Fibroblast of skin of right biceps (primary cell): ENCODE data around the gene ATG4B.
"Not testable (repeated sequence)": the region's sequence is repeated elsewhere in the genome, so short reads cannot be mapped to it uniquely, and the experiment has no call there.

ENCODE experiments used
- DNase-seq: peaks from one replicate; pipeline ENCODE4 v3.0.0-alpha.2; 2013

The ATG4B gene

DNA sequence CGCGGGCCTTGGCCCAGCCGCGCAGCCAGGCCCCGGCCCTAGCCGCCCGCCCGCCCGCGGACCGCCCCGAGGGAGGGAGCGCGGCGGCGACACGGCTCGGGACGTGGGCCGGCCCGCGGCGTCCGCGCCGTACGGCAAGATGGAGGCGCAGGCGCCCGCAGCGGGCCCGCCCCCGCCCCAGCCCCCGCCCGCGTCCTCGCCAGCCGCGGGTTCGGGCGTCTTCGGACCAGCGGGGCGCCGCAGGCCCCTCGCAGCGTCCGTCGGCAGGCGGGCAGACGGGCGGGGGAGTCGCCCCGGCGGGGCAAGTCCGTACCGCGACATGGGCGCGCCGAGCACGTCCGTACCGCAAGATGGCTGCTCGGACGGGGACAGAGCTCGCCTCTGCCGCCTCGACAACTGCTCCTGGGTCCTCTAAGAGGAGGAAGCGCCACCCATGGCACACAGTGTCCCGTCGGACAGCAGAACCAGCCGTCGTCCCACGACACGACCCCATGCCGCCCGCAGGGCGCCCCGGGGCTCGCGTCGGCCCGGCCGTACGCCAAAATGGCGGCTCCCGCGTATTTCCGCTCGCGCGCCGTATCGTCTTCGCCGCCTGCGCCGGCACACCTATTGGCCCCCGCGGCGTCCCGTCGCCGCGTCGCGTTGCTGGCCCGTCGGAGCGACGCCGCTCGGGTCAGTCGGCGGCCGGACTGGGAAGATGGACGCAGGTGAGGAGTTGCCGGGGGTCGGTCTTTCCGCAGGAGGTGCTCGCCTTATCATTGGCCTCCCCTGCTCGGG, at the start of gene ATG4B, which contains the start of gene THAP4:
Gene ATG4B (plus strand): TSS at position 676 of the 777 bp plus-strand sequence. CDS start 22 bp downstream, at position 698.
Gene THAP4 (minus strand): TSS at position 141 of the 777 bp plus-strand sequence. CDS start 141 bp downstream, outside the sequence.
- DNase-seq, result peak; percentile 84

DNA sequence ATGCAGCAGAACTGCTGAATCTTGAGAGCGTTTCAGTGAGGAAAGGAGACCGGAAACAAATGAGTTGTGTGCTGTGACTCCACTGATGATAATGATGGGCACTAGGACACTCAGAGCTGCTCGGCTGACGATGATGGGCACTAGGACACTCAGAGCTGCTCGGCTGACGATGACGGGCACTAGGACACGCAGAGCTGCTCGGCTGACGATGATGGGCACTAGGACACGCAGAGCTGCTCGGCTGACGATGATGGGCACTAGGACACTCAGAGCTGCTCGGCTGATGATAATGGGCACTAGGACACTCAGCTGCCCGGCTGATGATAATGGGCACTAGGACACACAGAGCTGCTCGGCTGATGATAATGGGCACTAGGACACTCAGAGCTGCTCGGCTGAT, 47.6 kb upstream of the ATG4B start:
- DNase-seq, result not testable (repeated sequence)

DNA sequence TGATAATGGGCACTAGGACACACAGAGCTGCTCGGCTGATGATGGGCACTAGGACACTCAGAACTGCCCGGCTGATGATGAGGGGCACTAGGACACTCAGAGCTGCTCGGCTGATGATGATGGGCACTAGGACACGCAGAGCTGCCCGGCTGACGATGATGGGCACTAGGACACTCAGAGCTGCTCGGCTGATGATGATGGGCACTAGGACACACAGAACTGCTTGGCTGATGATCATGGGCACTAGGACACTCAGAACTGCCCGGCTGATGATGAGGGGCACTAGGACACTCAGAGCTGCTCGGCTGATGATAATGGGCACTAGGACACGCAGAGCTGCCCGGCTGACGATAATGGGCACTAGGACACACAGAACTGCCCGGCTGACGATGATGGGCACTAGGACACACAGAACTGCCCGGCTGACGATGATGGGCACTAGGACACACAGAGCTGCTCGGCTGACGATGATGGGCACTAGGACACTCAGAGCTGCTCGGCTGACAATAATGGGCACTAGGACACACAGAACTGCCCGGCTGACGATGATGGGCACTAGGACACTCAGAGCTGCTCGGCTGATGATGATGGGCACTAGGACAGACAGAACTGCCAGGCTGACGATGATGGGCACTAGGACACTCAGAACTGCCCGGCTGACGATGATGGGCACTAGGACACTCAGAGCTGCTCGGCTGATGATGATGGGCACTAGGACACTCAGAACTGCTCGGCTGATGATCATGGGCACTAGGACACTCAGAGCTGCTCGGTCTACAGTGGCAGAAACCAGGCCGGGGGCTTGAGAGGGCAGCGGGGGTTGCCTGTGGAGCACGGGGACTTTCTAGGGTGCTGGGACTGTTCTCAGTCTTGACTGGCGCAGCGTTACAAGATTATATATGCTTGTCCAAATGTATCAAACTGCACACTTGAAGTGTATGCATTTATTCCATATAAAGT, 46.7 kb upstream of the ATG4B start:
- DNase-seq, result not testable (repeated sequence)

DNA sequence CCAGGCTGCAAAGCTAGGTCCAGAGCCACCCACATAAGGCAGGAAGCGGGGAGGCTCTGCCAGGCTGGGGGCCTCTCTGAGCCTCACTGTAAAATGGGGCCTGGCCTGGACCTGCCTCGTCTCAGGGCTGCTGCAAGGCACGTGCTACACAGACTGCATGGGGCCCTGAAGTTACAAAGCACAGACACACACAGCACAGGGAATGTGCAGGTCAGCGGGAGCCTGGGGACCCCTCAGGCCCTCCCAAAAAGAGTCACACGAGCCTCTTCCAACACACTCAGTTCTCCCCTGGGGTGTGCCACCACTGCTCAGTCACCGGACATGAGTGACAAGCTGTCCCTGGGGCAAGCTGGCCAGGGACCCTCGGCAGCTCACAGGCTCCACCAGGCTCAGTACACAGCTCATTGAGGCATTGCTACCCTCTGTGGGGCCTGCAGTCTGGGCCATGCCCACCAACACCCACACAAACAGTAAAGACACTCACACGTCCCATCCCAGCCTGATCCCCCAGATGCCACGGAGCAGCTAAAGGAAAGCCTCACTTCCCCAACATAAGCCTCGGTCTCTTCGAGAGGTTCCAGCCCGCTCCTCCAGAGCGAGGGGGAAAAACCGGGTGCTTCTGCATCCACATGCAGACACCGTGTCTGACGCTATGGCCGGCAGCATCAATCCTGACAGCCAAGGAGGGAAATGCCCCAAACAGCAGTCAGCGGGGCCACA, 45.2 kb upstream of the ATG4B start:
- no peak for DNase-seq

DNA sequence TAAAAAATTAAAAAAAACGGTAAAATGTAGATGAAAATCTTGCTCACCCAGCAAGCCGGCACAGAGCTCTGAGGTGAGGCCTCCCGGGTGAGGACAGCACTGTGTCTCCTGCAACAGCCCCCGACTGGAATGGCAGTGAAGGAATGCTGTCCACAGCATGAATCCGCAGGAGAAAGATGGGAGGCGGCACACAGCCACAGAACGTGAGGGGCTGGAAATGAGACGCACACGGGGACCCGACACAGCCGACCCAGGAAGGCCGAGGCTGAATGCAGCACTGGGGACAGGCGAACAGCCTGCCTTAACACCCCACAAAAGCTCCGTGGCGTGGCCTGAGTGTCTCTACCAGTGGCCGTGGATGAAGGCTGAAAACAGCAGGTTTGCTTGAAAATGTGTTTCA, 44.2 kb upstream of the ATG4B start:
- DNase-seq, result no peak

DNA sequence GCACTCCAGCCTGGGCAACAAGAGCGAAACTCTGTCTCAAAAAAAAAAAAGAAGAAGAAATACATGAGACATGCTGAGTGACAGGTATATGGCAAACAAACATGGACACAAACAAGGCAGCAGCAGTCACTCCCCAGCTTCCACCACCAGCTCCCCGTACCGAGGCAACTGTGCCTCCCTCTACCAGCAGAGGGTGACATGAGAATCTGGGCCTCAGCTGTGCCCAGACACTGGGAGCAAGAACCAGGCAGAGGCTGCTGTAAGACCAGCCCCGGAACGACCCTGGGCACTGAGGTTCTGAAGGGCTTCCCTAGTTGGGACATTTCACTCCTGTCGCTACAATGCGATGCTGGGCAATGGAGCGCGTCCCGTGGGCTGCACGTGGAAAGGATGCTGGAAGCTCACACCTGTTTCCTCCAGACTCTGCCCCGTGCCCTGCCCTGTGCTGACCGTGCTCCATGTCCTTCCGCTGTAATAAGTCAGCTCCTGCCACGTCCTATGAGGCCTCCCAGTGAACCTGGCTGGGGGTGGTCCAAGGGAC, 41.8 kb upstream of the ATG4B start:
- DNase-seq, result no peak

DNA sequence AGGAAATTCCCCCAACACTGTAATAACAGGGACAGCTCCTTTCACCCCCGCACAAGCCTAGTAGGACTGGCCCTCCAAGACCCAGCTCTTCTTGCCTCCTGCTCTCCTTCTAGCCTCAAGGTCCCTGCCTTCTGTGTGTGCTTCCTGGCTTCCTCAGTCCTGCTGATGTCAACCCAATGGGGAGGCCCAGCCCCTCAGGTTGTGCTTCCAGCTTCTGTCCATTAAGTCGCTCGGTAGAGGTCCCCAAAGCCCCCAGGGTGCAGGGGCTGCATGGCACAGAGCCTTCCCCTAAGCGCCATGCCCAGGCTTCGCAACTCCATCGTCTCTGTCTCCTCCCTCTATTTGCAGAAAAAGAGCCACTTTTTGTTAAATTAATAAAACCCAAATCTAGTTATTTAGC, 39.9 kb upstream of the ATG4B start:
- DNase-seq, result no peak

DNA sequence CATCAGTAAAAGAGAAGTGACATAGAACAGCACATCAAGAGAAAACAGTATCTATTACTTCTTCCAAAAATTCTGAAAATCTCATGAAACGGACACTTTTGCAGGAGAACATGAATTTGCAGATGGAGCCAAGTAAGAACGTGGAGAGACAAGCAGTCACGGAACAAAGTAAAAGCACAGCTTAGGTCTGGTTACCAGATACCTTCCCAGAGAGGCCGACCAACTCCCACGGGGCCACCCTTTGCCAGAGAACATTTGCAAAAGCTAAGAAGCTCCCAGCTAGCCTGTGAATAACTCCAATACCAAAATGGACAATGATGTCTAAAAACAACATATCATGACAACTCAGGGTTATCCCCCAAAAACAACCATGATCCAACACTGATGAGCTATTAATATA, 39.4 kb upstream of the ATG4B start:
- DNase-seq, result no peak

DNA sequence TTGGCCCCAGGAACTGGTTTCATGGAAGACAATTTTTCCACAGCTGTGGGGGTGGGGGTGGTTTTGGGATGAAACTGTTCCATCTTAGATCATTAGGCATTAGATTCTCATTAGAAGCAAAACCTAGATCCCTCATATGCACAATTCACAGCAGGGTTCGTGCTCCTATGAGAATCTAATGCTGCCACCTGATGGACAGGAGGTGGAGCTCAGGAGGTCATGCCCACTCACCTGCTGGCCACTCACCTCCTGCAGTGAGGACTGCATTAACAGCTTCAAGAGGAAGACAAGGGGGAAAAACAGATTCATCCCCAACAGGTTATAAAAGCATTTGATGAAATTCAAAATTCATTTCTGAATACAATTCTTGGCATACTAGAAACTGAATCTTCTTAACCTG, 39.0 kb upstream of the ATG4B start:
- no peak for DNase-seq

DNA sequence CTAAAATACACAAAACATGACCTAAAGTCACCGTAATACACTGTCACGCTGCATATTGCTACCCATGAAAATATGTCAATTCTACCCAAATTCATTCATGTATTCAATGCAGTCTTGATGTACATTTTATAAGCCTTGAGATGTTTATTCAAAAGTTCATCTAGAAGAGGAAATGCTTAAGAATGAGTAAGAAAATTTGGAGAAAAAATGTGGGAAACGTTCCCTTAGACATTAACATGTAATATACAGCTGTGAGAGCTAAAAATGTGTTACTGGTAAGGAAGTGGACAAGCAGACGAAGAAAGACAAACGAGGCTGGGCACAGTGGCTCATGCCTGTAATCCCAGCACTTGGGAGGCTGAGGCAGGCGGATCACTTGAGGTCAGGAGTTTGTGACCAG, 37.9 kb upstream of the ATG4B start:
- DNase-seq, result no peak

DNA sequence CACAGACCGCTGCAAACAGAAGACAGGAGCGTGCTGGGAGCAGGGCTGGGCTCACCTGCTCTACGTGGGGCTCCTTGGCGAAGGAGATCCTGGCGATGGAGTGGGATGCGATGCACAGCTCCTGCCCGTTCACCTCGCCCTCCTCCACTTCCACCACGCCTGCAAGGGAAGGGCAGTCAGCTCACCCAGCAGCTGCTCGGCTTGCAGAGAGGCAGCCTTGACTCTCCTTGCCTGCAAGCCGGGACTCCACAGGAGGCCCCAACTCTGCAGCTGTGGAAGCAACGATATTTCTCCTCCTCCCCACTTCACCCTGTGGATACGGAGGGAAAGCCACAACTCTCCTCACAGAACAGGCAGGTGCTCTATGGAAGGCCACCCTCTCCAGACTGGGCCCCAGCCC, 35.7 kb upstream of the ATG4B start:
- DNase-seq, result no peak

DNA sequence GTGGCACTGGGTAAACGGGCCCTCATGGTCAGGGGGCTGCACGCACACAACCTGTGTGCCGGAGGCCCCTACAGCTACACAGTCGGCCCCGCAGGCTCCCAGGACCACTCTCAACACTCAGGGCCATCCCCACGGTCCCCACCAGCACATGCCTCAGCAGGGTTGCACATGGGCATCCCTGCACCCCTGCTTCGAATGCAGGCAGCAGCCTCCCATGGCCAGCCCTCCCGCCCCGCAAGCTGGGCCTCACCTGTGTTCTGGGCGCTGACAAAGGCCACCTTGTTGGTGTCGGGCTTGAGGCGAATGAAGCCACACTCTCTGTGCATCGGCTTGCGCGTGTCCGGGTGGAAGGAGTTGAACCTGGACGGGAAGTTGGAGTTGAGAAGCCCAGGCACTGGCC, 34.8 kb upstream of the ATG4B start:
- no peak for DNase-seq

DNA sequence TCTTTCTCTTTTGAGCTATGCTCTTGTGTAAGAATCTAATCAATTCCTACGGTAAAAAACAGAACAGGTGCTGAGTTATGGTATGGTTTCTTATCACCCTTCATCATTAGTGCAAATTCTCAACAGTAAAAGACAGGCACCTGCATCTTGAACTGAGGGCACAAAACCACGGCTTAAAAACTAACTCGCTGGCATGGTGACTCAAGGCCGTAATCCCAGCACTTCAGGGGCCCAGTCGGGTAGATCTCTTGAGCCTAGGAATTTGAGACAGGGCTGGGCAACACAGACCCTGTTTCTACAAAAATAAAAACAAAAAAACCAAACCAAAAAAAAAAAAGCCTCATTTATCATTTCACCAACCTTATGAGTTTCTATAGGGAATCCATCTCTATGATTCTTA, 33.8 kb upstream of the ATG4B start:
- no peak for DNase-seq

DNA sequence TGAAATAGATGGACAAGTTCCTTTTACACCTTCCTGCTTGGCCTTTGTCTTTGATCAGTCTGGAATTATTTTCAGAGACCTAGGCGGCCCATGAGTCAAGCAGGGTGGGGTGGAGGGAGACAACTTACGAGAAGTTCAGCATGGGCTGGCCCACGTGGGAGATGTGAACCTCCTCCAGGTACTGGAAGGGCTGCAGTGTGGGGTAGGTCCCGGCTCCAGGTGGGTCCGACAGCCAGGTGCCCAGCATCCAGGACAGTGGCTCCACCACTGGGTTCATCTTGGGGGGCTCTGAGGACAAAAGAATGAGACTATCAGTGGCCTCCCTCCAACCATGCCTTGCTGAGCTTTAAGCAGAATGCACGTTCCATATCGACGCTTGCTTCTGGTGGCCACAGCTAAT, 31.3 kb upstream of the ATG4B start:
- no peak for DNase-seq

DNA sequence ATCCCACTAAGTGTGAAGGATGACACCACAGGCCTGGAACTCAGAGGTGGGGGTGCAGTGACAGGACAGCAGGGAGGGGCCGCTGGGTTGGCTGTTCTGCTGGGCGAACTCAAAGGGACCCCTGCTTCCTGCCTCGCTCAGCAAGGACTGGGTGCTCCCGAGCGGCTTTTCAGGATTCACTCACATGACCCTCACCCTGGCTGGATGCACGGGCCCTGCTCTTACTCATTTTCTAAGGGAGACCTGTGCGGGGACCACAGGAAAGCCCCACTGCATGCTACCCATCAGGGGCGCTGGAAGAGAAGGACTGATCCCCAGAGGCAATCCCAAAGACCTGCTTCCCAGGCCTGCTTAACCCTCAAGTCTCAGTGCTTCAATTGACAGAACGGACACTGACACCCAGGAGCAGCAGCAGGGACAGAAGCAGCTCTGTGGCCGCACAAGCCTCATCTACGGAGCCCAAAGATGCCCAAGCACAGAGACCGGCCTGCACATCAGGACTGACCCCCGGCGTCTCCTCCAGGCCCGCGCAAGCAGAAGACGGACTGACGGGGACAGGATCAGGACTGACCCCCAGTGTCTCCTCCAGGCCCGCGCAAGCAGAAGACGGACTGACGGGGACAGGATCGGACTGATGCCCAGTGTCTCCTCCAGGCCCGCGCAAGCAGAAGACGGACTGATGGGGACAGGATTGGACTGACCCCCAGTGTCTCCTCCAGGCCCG, 30.2 kb upstream of the ATG4B start:
- DNase-seq, result no peak

DNA sequence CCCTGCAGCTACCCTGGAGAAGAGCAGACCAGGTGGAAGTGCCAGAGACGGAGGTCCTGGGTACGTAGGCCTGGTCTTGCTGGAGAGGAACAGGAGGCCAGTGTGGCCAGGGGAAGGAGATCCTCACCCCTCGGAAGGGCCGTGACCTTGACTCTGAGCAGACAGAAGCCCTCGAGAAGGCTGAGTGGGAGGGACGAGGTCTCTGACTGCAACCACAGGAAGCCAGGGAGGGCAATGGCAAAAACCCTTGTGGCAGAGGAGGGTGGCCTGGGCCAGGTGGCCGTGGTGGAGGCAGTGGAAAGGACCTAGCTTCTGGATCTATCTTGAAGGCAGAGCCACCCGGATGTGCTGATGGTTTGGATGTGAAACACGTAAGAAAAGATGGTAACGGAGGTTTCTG, 28.6 kb upstream of the ATG4B start:
- no peak for DNase-seq

DNA sequence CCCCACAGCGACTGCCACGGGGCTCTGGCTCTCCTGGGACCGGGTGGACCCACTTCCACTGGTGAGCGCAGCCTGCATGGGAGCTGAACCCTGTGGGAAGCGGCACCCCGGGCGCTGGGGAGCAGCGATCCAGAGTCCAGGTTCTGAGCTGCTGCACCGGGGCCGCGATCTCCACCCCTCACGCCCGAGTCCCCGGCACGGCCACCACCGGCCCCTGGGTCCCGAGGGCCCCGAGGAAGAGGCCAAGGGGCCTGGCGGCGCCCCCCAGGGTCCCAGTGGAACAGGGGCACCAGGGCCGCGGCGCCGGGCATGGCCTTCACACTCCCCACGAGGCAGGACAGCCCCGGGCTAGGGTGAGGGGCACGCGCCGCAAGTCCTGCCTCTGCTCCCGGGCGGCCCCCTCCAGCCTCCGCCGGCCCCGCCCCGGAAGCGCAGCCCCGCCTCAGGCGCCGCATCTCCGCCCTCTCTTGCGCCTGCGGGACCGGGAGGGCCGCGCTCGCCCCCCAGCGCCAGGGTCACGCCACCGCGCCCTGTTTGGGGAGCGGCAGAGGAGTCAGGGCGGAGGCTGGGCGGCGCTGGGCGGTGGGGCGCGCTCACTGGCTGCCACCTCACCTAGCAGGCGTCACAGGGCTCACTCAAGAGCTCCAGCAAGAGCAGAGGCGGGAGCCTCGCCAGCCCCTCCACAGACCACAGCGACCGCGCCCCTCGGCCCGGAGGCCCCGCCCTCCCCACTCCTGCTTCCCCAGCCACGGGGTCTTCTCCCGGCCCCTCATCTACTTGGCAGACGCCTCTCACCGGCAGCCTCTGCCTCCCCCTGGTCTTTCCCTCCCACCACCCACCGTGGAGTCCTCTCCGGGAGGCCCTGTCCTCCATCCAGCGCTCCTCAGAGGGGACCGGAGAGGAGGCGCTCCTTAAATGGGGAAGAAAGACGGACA, 27.4 kb upstream of the ATG4B start:
- peak; percentile 91 for DNase-seq

DNA sequence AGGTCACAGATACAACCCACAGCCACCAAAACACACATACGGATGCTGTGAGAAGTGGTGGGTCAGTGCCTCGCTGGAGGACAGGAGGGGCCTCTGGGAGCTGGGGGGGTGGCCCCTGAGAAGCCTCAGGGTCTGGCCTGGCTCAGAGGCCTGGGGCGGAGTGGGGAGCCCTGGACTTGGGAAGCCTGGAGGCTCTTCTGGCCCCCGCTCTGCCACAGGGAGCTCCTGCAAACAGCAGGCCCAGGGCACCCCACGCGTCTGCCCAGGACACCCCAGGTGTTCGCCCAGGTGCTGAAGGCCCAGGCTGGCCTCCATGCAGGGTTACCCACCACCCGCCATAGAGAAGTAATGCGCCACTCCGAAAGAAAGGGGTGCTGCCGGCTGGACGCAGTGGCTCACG, 26.4 kb upstream of the ATG4B start:
- no peak for DNase-seq

DNA sequence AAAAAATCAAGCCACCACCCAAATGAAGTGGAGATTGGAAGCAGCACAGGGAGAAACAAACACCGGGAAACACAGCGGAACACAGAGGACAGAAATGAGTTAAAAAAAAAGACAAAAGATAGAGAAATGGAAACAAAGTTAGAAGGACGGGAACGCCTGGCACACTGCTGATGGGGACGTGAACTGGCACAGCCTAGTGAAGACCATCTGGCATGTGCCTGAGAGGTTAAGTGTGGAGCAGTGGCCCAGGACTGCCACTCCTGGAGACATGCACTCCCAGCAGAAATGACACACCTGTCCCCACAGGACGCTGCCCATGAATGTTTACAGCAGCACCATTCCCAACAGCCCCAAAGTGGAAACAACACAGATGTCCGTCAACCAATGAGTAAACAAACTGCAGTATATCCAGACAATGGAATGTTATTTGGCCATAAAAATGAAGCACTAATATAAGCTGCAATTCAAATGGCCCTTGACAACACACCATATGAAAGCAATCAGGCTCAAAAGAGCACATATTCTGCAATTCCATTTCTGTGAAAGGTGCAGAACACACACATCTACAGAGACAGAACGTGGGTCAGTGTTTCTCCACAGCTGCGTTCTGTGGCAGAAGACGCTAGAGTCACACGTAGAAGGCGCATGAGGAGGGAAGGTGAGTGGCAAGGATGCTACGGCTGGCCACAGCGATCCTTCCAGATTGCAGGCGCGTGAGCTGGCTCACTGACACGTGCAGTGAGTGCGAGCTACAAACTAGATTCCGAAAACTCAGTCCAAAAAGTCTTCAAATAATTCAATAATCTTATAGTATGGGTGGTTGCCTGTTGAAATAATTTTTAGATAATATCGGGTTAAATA, 25.1 kb upstream of the ATG4B start:
- no peak for DNase-seq
